Measurements from ENCODE around the gene ARAP1.

Gene ARAP1

GRCh38 chr11:72652873-72653630, 99.2 kb downstream of the ARAP1 start:
- DNase-seq = no peak

DNA sequence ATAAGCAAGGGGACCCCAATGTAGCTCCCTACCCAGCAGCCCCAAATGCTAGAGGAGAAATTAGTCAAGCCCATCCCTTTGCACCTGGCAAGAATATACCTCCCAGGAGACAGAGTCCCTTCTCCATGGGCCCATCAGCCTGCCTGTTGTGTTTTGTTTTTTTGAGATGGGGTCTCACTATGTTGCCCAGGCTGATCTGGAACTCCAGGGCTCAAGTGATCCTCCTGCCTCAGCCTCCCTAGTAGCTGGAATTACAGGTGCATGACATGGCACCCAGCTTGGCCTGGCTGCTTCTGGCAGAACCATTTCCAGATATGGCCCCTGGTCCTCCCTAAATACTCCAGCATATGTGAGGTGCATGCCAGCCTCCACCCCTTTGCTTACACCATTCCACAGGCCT, 100.1 kb downstream of the ARAP1 start:
- DNase-seq = no peak

GRCh38 chr11:72649215-72649976, 102.8 kb downstream of the ARAP1 start:
- no peak for DNase-seq

GRCh38 chr11:72648384-72649136, 103.6 kb downstream of the ARAP1 start:
- DNase-seq = no peak

DNA sequence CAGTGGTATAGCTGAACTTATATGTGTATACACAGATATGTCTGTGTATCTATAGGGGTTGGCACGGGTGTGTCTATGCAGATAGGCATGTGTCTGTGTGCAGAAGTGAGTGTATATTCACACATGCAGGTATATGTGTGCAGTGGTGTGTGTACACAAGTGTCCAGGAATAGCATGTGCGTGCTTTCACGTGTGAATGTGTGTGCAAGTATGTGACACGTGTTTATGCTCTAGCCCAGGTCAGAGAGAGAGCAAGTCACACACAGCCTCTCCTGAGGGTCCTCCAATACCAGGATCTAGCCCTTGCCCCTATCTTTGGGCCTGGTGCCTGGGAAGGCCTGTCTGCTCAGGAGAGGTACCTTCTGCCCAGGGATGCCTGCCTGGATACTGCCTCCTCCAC, 104.3 kb downstream of the ARAP1 start:
- no peak for DNase-seq

- no peak for DNase-seq
Observed at GRCh38 chr11:72646472-72646871, 105.7 kb downstream of the ARAP1 start.

DNA sequence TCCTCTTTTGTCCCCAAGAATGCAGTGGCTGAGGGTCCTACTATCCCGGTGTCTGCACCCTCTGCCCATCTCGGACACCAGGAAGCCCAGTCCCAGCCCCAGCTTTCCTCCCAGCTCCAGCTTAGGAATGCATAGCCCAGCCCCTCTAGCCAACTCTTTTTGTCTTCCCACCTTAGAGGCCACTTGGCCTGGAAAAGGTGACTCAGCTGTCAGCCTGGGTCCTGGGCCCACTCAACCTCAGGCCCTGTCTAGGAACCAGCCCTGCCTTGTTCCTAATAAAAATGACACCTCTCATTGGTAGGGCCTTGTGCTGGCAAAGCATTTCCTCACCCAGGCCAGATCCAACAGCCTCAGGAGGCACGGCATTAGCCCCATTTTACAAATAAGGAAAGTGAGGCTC, 106.2 kb downstream of the ARAP1 start:
- no peak for DNase-seq

DNA sequence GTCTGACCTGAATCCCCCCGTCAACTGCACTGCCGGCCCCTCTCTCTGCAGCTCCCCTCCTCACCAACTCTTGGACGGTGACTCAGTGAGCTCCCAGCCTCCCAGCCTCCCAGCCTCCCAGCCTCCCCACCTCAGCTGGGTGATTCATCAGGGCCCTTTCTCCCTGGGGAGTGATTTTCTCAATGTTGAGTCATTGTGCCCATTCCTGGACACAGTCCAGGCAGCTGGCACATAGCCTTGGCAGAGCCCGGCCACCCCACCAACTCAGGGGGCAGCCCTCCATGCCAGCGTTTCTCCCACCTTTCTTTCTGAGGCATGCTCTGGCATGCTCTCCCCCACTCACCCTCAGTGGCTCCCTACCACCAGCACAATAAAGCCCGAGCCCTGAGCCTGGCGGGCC, 108.7 kb downstream of the ARAP1 start:
- no peak for DNase-seq

DNA sequence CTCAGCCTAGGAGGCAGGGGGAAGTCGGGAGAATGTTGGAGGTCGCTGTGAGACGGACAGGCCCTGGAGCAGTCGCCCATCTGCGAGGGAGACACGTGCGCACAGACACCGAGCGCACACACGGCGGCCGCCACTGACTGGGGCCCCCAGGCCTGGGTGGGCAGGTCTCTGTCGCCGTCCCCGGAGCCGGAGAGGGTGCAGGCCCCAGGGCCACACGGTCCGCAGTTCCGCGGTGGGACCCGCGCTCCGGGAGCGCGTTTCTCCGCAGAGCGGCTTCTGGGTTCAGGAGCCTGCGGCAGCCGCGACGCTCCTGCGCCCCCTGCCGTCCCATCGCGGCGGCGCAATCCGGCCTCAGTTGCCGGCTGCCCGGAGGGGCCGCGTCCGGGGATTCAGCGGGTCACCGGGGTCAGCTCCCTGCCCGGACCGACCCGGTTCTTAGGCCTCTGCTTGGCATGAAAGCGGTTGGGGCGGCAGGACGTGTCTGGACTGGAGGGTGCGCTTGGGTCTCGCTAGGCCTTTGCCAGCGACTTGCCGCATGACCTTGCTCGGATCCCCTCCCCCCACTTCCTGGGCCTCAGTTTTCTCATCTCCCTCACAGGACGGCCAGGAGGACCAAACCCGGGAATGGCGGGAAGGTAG, 109.2 kb downstream of the ARAP1 start:
- peak; percentile 67 for DNase-seq

DNA sequence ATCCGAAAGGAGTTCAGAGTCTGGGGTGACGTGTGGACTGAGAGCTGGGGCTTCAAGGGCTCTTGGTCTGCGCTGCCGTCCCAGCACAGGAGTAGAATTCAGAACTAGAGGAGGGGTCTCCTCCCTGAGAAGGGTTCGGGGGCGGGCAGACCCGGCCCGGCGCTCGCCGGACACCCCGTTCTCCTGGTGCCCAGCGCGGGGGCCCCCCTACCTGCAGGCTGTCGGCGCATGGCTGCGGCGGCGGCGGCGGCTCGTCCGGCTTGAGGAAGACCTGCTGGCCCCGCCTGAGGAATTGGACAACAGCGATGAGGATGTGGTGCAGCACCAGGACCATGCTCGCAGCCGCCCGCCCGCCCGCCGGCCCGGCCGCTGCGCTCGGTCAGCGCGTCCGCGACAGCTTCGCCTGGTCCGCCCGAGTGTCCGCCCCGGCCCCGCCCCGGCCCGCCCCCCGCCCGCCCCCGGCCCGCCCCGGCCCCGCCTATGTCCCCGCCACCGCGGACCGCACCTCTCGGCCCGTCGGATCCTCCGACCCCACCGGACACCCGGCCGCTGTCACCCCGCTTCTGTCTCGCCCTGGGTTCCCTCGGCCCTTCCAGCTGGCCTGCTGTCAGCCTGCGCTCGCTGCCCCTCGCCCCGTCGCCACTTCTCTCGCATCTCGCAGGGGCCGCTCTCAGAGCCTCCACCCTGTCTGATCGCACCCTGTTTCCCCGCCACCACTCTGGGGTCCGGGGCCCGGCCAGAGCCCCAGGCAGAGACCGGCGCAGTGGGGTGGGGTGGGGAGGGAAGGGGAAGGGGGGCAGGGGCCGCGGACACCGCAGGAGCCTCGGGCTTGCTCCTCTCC, 109.9 kb downstream of the ARAP1 start:
- DNase-seq = no peak

GRCh38 chr11:72641522-72642042, 110.6 kb downstream of the ARAP1 start:
- no peak for DNase-seq

DNA sequence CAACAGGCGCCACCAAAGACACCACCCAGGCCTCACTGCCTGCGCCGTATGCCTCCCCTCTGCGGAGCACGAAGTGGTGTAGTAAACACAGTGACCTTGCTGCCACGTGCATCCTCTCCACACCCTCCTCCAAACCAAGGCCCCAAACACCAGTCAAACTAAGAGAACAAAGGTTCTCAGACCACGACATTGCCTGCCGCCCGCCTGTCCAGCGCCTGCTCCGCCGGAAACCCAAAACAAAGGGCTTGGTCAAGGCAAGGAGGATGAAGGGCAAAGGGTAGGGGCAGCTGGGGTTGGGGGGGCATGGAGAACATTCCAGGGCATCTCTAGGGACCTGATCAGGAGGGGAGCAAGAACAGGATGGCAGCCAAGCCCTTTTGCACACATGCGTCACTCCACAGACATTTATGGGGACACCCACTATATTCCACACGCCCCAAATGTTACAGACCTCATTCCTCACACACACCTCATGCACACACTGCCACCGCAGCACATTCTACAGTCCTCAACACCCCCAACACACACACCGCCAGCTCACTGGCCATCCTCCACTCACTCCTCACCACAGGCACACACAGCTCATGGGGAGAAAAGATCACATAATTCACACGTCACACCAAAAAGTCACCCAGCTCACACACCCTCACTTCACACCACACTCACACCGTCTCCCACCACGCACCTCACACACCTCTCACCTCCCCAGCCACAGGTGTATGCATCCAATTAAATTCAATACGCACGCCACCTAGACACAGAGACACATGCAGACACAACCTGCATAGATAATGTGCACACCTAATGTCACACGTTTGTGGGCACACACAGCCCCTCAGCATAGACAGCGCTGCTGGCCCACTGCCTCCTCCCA, 112.5 kb downstream of the ARAP1 start:
- no peak for DNase-seq

DNA sequence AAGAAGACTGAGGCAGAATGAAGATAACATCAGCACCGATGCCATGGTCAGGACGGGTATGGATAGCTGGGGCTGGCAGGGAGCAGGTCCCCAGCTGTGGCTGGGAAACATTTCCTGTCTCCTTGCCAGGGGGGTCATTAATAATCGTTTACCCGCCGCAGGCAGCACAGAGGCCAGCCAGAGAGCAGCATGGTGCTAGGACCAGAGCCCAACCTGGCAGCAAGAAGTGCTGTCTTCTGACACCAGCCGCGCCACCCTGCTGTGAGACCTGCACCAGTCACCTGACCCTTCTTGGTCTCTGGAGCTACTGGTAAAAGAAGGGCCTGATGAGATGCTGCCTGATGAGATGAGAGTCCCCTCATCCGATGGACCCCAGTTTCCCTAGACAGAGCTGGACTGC, 114.3 kb downstream of the ARAP1 start:
- DNase-seq = no peak

DNA sequence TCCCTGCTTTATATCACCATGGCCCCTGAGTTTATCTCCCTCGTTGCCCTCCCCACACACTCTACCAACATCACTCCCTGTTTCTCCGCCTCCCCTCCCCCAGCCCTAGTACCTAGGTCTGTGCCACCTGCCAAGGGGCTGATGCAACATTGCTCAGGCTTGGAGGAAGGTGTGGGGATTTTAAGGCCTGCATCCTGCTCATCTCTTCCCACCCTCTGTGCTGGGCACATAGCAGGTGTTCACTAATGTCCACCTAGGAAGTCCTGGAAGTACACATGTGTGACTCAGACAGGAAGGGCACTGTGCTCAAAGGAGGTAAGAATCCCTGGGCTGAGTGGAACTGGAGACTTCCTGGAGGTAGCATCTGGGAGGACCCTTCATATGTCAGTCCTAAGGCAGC, 115.0 kb downstream of the ARAP1 start:
- no peak for DNase-seq

DNA sequence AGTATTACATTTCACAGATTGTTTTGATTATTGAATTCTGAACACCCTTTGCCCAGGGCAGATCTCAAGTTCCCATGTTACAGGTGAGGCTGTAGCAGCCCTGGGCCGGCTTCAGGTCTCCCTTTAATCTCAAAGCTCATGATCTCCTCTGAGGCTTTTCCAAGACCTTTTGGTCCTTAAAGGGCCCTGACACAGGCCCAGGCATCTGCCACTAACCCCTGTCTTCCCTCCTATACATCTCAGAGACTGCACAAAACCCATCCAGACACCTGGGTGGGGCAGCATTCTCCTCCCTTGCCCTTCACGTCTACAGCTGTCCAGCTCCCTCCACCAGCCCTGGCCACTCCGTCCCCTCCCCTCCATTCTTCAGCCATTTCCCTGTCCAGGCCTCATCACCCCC, 115.8 kb downstream of the ARAP1 start:
- DNase-seq = no peak

GRCh38 chr11:72635933-72636332, 116.3 kb downstream of the ARAP1 start:
- DNase-seq = no peak

- no peak for DNase-seq
Observed at GRCh38 chr11:72635309-72635915, 116.8 kb downstream of the ARAP1 start.
